MM.1S (cell line): Measurements from ENCODE around the gene PADI3.

Experiments
- EZH2phosphoT487 ChIP-seq: fragments of 300-600 bp; sonication (generic); IDR thresholded peaks from 2 replicates; pipeline ENCODE4 v1.6.1; 2018; ENCODE audit warnings: antibody characterized with exemption, low read length
- TF ChIP-seq, protein P1 (sequence below): fragments of 300-600 bp; sonication (generic); IDR thresholded peaks from 2 replicates; pipeline ENCODE4 v1.5.1; 2016; ENCODE audit warnings: antibody characterized with exemption, low read length, mixed read lengths

DNA sequence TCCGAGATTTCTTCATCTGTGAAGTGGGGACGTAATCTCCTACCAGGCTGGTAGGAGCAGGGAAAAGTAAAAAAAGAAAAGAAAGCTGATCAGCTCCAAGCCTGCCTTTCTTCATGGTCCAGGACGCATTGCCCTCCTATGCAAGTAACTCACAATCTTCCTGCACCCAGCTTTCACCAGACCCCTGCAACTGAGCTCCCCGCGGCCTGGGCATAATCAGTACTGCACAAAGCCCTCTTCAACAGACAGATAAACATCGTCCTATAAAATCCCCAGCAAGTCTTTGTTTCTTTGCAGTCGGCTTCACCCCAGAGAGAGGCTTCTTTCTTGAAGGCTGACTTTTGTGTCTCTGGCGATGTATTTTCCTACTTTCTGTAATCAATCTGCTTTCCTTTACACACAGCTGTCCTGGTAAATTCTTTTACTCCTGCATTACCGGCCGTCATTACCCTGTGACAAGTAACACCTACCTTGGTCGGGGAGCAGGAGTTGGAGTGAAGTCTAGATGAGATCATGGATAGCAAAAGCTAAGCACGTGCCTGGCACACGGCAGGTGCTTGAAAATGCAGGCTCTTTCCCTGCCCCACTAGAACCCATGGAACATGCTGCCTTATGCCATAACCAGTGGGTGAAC is 35.6 kb upstream of the PADI3 start:
- TF ChIP-seq EZH2phosphoT487: no peak
- TF ChIP-seq, protein P1, sequence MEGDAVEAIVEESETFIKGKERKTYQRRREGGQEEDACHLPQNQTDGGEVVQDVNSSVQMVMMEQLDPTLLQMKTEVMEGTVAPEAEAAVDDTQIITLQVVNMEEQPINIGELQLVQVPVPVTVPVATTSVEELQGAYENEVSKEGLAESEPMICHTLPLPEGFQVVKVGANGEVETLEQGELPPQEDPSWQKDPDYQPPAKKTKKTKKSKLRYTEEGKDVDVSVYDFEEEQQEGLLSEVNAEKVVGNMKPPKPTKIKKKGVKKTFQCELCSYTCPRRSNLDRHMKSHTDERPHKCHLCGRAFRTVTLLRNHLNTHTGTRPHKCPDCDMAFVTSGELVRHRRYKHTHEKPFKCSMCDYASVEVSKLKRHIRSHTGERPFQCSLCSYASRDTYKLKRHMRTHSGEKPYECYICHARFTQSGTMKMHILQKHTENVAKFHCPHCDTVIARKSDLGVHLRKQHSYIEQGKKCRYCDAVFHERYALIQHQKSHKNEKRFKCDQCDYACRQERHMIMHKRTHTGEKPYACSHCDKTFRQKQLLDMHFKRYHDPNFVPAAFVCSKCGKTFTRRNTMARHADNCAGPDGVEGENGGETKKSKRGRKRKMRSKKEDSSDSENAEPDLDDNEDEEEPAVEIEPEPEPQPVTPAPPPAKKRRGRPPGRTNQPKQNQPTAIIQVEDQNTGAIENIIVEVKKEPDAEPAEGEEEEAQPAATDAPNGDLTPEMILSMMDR: no peak
